Heart right ventricle (tissue), 16 donors: ENCODE measurements around the gene GPER1. TPM values are rescaled to one million over a fixed set of nuclear protein-coding genes. Genes with fewer than 3 reads are reported as not detected.

Experiments used
- ATAC-seq, 8 donors: fragments of 200-7000 bp; cut with Tn5 transposase; one replicate each; pipeline ENCODE4 v1.9.1; 2020; ENCODE audit warnings: mild to moderate bottlenecking in 8 of 8, moderate library complexity in 8 of 8, moderate number of reproducible peaks in 1 of 8
- DNase-seq, 2 donors: peaks; one replicate each; pipeline ENCODE4 v3.0.0-alpha.2; 2020
- H3K27ac ChIP-seq, 10 donors: fragments of 200-600 bp; sonication (generic) in 2 of 10; one replicate each; pipeline versions ENCODE4 v1.5.0 to v1.8.0; 2020 to 2022; ENCODE audit warnings: mild to moderate bottlenecking in 3 of 10
- H3K27me3 ChIP-seq, 7 donors: fragments of 200-600 bp; one replicate each; pipeline ENCODE4 v1.8.0; 2021 to 2022; ENCODE audit warnings: mild to moderate bottlenecking in 2 of 7
- H3K36me3 ChIP-seq, 9 donors: fragments of 200-600 bp; sonication (generic) in 1 of 9; one replicate each; pipeline versions ENCODE4 v1.5.0 to v1.8.0; 2020 to 2022; ENCODE audit warnings: mild to moderate bottlenecking in 2 of 9
- H3K4me1 ChIP-seq, 9 donors: fragments of 200-600 bp; sonication (generic) in 1 of 9; one replicate each; pipeline versions ENCODE4 v1.5.0 to v1.8.0; 2020 to 2022; ENCODE audit warnings: mild to moderate bottlenecking in 4 of 9
- H3K4me3 ChIP-seq, 10 donors: fragments of 200-600 bp; sonication (generic) in 2 of 10; one replicate each; pipeline versions ENCODE4 v1.5.0 to v1.8.0; 2020 to 2022; ENCODE audit warnings: mild to moderate bottlenecking in 7 of 10, moderate library complexity in 2 of 10
- H3K9me3 ChIP-seq, 11 donors: fragments of 200-600 bp in 10 of 11; sonication (generic) in 2 of 11; one replicate each; pipeline versions ENCODE4 v1.5.0 to v1.8.0; 2013 to 2022; ENCODE audit warnings: mild to moderate bottlenecking in 2 of 11, control low read depth in 1 of 11, moderate library complexity in 1 of 11
- CTCF ChIP-seq, 9 donors: fragments of 200-600 bp; sonication (generic) in 2 of 9; IDR thresholded peaks; one replicate each; pipeline versions ENCODE4 v1.5.0 to v1.8.0; 2021 to 2022; ENCODE audit warnings: antibody characterized with exemption in 9 of 9, mild to moderate bottlenecking in 5 of 9, moderate library complexity in 1 of 9
- WGBS, 2 donors: extraction: QIAGEN DNeasy Blood & Tissue Kit; methylation state at CpG; one replicate each; pipeline ENCODE4 v1.1.7; 2013; ENCODE audit warnings: inconsistent platforms in 1 of 2; 5-methylcytosine and 5-hydroxymethylcytosine counted together
- intact Hi-C, 10 donors: fragments of 100-400 bp; cut with DNase I; formaldehyde crosslinking; loops; one replicate each; pipeline versions ENCODE4 v1.11.1 to v1.14.2; 2022
- polyA plus RNA-seq, 2 donors: library from polyadenylated mRNA; stranded (reverse); fragments of 200-250 nt; gene quantifications; one replicate each; pipeline ENCODE4 v1.2.3, GENCODE V29; 2013
- total RNA-seq, 10 donors: library from RNA; stranded (reverse); fragmentation: NEBNext Ultra II Directional in 3 of 10; extraction: Animal tissue kit (Norgen Biotek cat#: 25700) in 3 of 10; gene quantifications; one replicate each; pipeline versions ENCODE4 v1.2.1 to v1.2.4, GENCODE V29; 2021 to 2023
- donor health status: Arrhythmogenic right ventricular cardiomyopathy.
- donor health status: ischemic (EF 13 %, LVEDD 7.1; RV severe dilation, severe dysfunction).
- donor health status: healthy with polysubstance abuse.
- donor health status: DM: no; HTN: yes; CAD: no.
- donor health status: DM: no; HTN: no; CAD: no.
- donor health status: ischemic (EF 25% LVEDD 6.9; RV normal size, moderate dysfunction).
- donor health status: ischemic (EF 25% LVEDD 5.7; RV mildly dilated, moderate dysfunction).
- donor health status: healthy.
- donor health status: DM: yes; HTN: yes; CAD: no.
- donor health status: Ischemic cardiomyopathy.
- donor health status: ischemic (EF 35%, LVEDD 5.7; RV mildly dilated, moderate dysfunction).
- donor health status: nonischemic (EF 11% LVEDD 7.7; RV severe dilation, severe dysfunction).
- donor health status: DM: yes; HTN: yes; CAD: no.
- donor health status: PGD.
- donor health status: ischemic (EF 29% LVEDD 5.4; RV normal size, mild dysfunction).
- donor health status: nonischemic (EF 23%, LVEDD 6.1; RV moderate dilation, normal function).

GPER1 gene
- total and polyA plus RNA-seq, 12 donors, result 1.1 to 4.7 (median 1.9) TPM

DNA sequence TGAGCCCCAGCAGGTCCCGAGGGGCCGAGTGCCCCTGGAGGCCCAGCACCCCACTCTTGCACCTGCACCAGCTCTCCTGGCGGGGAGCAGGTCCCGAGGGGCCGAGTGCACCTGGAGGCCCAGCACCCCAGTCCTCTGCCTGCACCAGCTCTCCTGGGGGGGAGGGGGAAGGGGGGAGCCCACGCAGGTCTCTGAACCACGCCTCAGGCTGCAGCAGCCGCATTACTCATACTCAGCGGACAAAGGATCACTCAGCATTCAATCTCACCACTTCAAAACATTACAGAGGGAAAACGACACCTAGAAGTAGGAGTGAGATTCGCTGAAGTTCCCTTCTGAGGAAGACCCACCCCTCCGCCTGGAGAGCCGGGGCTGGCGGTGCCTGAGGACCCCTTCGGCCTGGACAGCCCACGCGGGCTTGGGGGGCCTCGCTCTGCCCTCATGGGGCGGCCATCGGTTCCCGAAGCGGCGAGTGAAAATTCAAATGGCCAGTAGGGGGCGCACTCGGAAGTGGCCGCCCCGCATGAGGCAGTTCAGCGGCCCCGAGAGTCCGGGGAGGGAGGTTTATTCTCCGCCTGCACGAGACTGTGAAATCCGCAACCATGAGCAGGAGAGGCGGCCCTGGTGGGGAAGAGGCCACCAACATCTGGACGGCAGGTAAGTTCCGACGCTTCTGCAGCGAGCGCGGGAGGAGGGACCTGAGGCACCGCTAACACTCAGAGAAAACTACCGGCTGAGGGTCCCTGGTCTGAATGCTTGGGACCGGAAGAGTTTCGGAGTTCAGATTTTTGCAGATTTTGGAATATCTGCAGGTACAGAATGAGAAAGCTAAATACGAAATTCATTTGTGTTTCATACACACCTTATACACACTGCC, 1.1 kb upstream of the GPER1 start:
- peak; percentile 60 to 90 (median 73) for ATAC-seq
- DNase-seq, result peak; percentile 79 to 81
- TF ChIP-seq CTCF (IDR thresholded peaks at IDR 0.05), result peak; percentile 91 to 96 (median 94)
- intact Hi-C loops, result loop anchor here in 9 of 10 donors (1.0 to 10.0 kb wide), 10 partner anchors 18 to 90 kb away; partner anchors contain the start of gene ZFAND2A (in 1 of the 9)
- H3K9me3 ChIP-seq, result no peaks in the 10 kb centered on the region
- peak overlapping the region in 9 of 10 donors; percentile 32 to 63 (median 51) for H3K4me3 ChIP-seq
- H3K4me1 ChIP-seq, result peaks cover 12 to 50% (median 28%) of the 10 kb centered on the region in 9 donors
- no peaks in the 10 kb centered on the region for H3K27me3 ChIP-seq
- WGBS, 2 donors, result 13 to 15% methylated on average over 45 of the region's 45 CpGs
- H3K27ac ChIP-seq, result peak overlapping the region in 6 of 10 donors; percentile 3 to 71 (median 52)
- peaks cover 0 to 9% (median 0%) of the 10 kb centered on the region in 9 donors for H3K36me3 ChIP-seq

- Histone ChIP-seq H3K4me3 (peak overlapping the region in 9 of 10 donors; percentile 32 to 63 (median 51)), H3K27me3 (no peaks in the 10 kb centered on the region), H3K9me3 (no peaks in the 10 kb centered on the region), H3K36me3 (peaks cover 0 to 15% (median 4%) of the 10 kb centered on the region in 9 donors), H3K27ac (peak overlapping the region in 5 of 10 donors; percentile 6 to 71 (median 67)), H3K4me1 (peaks cover 12 to 44% (median 24%) of the 10 kb centered on the region in 9 donors)
- ATAC-seq, result no peak
- no peak for DNase-seq
- intact Hi-C loops, result loop anchor here in 9 of 10 donors (1.0 to 10.0 kb wide), 10 partner anchors 17 to 89 kb away; partner anchors contain the start of gene ZFAND2A (in 1 of the 9)
- WGBS, 2 donors, result 29 to 33% methylated on average over 6 of the region's 6 CpGs
- no peak for TF ChIP-seq CTCF (IDR thresholded peaks at IDR 0.05)
Measured at GRCh38 chr7:1087465-1087814, 473 bp upstream of the GPER1 start.

DNA sequence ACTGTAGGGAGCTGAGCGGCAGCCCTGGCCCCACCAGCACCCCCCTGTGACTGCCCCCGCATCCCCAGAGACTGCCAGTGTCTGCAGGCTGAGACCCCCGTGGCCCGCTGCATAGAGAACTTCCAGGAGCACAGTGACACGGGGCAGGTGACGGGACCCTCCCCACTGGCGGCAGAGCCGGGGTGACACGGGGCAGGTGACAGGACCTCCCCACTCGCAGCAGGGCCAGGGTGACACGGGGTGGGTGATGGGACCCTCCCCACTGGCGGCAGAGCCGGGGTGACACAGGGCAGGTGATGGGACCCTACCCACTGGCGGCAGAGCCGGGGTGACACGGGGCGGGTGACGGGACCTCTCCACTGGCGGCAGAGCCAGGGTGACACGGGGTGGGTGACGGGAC, 2.3 kb downstream of the GPER1 start:
- Histone ChIP-seq H3K9me3 (no peaks in the 10 kb centered on the region), H3K27me3 (no peaks in the 10 kb centered on the region), H3K4me1 (peaks cover 12 to 28% (median 22%) of the 10 kb centered on the region in 9 donors), H3K36me3 (peaks cover 0 to 34% (median 8%) of the 10 kb centered on the region in 9 donors), H3K4me3 (no peak overlapping the region), H3K27ac (no peak overlapping the region)
- 92 to 93% methylated on average over 21 of the region's 21 CpGs for whole genome bisulfite sequencing, 2 donors
- no peak for ATAC-seq
- no peak for TF ChIP-seq CTCF (IDR thresholded peaks at IDR 0.05)
- intact Hi-C loops, result no loop called here
- no peak for DNase-seq

DNA sequence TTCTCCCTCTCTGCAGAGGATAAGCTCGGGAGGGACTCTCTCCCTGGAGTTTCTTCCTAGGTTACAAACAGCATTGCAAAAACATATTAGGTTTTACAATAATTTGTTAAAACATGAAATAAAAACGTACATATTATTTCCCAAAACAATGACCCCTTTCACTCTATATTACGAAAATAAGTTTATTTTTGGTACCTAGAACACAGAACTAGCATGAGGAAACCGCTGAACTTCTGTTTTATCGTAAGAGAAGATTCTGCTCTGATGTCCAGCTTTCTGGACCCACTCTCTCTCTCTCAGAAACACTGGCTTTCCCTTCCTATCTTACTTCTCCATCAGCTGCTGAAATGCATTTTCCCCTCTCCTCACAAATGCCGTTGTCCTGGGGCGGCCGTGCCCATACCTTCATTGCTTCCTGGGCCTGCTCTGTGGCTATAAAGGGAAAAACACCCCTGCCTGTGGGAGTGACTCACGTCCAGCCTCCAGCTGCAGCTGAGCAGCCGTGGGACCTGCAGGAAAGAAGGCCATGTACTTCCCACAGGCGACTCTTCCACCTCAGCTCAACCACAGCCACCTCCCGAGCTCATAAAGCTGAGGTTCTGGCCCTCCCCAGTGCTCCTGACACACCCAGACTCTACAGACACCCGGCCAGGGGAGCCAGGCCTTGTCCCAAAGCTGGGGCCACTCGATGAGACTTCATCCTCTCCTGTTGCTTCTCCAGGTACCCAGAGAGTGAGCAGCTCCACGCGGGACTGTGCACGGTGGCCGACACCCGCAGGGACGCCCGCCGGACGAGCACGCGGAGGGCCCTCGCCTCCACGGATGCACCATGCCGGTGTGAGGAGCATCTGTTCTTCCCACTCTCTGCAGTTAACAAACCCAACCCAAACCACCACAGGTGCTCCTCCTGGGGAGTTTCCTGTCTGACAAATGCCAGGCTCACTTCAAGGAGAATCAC, 3.1 kb downstream of the GPER1 start:
- no peaks in the 10 kb centered on the region for H3K27me3 ChIP-seq
- H3K36me3 ChIP-seq, result peaks cover 0 to 34% (median 8%) of the 10 kb centered on the region in 9 donors
- H3K4me3 ChIP-seq, result no peak overlapping the region
- ATAC-seq (no peak), DNase-seq (no peak)
- H3K27ac ChIP-seq, result no peak overlapping the region
- intact Hi-C loops, result no loop called here
- peaks cover 12 to 33% (median 25%) of the 10 kb centered on the region in 9 donors for H3K4me1 ChIP-seq
- WGBS, 2 donors, result 82 to 85% methylated on average over 28 of the region's 28 CpGs
- no peaks in the 10 kb centered on the region for H3K9me3 ChIP-seq
- no peak for TF ChIP-seq CTCF (IDR thresholded peaks at IDR 0.05)
